Measurements from ENCODE around the gene RPN1.

GRCh38 chr3:128624526-128625138 is 26.0 kb downstream of the RPN1 start:
- TF ChIP-seq POLR2A (IDR thresholded peaks at IDR 0.05) (no peak), CTCF (IDR thresholded peaks at IDR 0.05 in 4 of 5, conservative IDR thresholded peaks at IDR 0.05 in 1 of 5) (no peak)

Data from gastrocnemius medialis (tissue), 4 donors.